Coronary artery (tissue), 2 donors: ENCODE results near the gene FOXP1.
A peak's percentile ranks its signal among the peaks of the same experiment; 100 is the strongest.

Experiments
- DNase-seq: peaks from one replicate; pipeline ENCODE4 v3.0.0-alpha.2; 2017; ENCODE audit warnings: low spot score
- H3K27ac ChIP-seq, 2 donors: fragments of 200-600 bp; sonication (generic); one replicate each; pipeline ENCODE4 v1.5.1; 2016 to 2019
- H3K4me3 ChIP-seq: fragments of 200-600 bp; sonication (generic); 2 replicates; pipeline ENCODE4 v1.5.1; 2016; ENCODE audit warnings: mild to moderate bottlenecking, moderate library complexity
- TF ChIP-seq, protein P1 (sequence below): fragments of 200-600 bp; sonication (generic); IDR thresholded peaks from one replicate; pipeline ENCODE4 v1.5.1; 2019; ENCODE audit warnings: antibody characterized with exemption

The FOXP1 gene

DNA sequence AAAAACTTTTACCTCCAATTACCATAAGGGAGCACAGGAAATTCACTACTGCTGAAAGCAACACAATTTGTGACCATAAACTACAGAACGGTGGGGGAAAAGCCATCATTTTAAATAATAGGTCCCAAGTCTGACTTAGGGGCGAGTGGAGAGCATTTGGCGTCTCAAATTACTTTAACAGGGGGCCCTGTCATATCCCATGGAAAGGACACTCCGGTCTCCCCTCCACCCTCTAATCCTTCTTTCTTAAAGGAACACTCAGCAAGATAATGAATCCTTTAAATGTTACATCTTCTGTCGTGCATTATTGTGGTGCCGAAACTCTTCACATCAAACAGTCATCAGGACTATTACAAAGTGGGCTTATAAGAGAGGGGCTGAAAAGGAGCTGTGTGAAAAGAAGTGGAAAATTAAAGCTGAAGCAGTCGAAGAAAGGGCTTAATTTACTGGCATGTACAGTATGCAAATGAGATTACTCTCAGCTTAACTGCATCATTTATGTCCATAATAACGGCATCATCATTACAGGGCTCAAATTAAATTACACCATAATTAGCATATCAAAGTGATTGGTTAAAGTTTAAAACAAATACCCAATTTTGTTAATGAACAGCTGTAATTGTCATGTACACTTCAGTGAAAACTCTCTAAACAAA, 342.2 kb downstream of the FOXP1 start:
- no peak for DNase-seq
- TF ChIP-seq, protein P1, sequence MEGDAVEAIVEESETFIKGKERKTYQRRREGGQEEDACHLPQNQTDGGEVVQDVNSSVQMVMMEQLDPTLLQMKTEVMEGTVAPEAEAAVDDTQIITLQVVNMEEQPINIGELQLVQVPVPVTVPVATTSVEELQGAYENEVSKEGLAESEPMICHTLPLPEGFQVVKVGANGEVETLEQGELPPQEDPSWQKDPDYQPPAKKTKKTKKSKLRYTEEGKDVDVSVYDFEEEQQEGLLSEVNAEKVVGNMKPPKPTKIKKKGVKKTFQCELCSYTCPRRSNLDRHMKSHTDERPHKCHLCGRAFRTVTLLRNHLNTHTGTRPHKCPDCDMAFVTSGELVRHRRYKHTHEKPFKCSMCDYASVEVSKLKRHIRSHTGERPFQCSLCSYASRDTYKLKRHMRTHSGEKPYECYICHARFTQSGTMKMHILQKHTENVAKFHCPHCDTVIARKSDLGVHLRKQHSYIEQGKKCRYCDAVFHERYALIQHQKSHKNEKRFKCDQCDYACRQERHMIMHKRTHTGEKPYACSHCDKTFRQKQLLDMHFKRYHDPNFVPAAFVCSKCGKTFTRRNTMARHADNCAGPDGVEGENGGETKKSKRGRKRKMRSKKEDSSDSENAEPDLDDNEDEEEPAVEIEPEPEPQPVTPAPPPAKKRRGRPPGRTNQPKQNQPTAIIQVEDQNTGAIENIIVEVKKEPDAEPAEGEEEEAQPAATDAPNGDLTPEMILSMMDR, result no peak
- Histone ChIP-seq H3K4me3 (peak overlapping the region; percentile 69), H3K27ac (peak overlapping the region; percentile 61 to 88)

DNA sequence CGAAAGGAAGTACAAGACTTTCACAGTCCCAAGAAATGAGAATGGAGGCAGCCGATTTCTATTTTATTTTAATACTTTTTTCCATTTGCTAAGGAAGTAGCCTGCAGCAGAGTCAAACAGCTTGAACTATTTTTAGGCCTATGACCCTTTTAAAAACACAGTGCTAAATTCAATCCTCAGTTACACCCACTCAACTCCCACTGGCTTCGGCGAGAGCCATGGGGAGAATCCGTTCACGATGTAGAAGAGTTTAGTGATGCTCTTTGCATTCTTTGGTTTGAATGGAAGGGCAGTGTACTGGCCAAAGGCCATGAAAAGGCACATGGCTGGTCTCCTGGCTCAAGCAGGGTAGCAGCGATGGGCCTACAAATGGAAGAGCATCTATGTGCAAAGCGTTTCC, 343.5 kb downstream of the FOXP1 start:
- peak overlapping the region; percentile 32 for H3K4me3 ChIP-seq
- H3K27ac ChIP-seq, result peak overlapping the region; percentile 61 to 88
- TF ChIP-seq, protein P1, result no peak
- DNase-seq, result no peak

DNA sequence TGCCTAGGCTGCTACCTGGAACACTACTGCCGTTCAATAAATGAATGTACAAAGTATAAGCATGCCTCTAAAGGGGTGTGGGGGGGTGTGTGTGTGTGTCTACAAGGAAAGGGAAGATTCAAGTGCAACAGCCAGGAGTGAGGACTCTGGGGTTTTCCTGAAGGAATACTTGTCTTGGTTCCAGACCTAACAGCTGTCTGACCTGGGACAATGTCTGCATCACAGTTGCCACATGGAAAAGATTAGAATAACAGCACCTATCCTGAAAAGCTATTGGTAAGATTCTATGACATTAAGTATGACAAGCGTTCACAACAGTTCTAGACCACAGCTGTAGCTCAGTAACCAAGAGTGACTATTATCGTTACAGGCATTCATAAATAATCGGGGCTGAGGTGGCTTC, 345.2 kb downstream of the FOXP1 start:
- no peak overlapping the region for H3K4me3 ChIP-seq
- TF ChIP-seq, protein P1, result no peak
- peak overlapping the region; percentile 11 to 88 for H3K27ac ChIP-seq
- no peak for DNase-seq

DNA sequence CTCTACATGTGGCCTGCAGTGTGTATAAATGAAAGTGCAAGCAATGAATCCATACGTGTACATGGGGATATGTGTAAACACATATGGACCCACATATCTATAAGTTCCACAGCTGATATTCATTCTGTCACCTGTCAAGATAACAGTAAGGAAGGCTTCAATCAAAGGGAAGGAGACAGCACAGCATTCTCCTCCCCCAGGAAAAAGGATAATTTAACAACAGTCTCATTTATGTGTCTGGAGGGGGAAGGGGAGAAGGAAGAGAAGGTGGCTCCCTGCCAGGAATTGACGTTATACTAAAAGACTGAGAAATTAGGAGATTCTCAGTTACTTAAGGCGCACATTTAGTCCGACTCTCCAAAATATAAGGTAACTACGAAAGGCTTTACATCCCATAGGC, 345.9 kb downstream of the FOXP1 start:
- DNase-seq, result no peak
- peak overlapping the region; percentile 11 to 29 for H3K27ac ChIP-seq
- TF ChIP-seq, protein P1, result no peak
- no peak overlapping the region for H3K4me3 ChIP-seq

DNA sequence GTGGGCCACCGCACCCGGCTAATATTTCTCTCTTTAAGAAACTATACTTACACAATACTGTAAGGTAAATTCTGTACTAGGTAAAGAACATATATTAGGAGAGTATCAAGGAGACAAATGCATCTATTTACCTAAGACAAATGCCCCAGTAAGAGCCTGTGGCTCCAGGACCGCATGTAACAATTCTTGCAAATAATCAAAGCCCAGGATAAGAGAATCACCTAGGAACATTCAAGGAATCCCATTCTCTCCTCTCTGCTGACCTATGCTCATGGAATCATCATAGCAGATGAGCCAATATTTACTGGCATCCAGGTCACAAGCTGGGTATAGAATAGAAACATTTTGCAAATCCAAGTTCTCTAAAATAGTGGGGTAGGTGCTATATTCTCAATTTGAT, 347.7 kb downstream of the FOXP1 start:
- no peak for DNase-seq
- H3K27ac ChIP-seq, result no peak overlapping the region
- TF ChIP-seq, protein P1, result no peak
- no peak overlapping the region for H3K4me3 ChIP-seq

DNA sequence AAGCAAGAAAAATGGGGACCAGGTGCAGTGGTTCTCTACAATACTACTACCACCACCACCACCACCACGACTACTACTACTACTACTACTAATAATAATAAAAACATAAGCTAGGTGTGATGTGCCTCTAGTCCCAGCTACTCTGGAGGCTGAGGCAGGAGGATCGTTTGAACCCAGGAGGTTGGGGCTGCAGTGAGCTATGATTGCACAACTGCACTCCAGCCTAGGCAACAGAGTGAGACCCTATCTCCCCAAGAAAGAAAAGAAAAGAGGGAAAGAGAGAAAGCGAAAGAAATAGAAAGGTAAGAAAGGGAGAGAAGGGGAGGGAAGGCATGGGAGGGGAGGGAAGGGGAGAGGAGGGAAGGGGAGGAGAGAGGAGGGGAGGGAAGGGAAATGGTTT, 350.6 kb downstream of the FOXP1 start:
- DNase-seq, result no peak
- TF ChIP-seq, protein P1, result no peak
- Histone ChIP-seq H3K4me3 (no peak overlapping the region), H3K27ac (no peak overlapping the region)

DNA sequence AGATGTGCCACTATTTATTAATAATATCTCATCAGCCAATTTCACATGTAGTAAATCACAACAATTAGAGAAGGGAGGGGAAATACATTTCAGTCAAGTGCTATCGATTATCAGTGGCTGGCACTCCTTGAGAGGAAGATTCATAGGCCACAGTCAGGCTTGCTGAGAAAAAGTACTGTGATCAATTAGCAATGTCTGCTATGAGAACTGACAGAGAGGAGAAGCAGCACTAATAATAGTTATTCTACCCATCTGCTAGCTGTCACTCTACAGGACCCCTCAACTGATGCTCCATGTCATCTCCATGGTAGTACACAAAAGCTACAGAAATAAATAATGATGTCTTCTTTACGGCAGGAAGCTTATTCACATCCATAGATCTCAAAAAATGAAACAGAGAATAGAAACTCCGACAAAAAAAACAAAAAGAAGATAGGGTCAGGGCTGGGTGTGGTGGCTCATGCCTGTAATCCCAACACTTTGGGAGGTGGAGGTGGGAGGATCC, 351.3 kb downstream of the FOXP1 start:
- TF ChIP-seq, protein P1, result no peak
- DNase-seq, result no peak
- no peak overlapping the region for H3K4me3 ChIP-seq
- H3K27ac ChIP-seq, result no peak overlapping the region
